Activated T-cell treated with anti-CD3 and anti-CD28 coated beads for 24 hours (primary cell): ENCODE results near the gene E4F1.

Source experiments
- DNase-seq: peaks from one replicate; pipeline ENCODE4 v3.0.0-alpha.2; 2020; ENCODE audit warnings: low read depth

The E4F1 gene

DNA sequence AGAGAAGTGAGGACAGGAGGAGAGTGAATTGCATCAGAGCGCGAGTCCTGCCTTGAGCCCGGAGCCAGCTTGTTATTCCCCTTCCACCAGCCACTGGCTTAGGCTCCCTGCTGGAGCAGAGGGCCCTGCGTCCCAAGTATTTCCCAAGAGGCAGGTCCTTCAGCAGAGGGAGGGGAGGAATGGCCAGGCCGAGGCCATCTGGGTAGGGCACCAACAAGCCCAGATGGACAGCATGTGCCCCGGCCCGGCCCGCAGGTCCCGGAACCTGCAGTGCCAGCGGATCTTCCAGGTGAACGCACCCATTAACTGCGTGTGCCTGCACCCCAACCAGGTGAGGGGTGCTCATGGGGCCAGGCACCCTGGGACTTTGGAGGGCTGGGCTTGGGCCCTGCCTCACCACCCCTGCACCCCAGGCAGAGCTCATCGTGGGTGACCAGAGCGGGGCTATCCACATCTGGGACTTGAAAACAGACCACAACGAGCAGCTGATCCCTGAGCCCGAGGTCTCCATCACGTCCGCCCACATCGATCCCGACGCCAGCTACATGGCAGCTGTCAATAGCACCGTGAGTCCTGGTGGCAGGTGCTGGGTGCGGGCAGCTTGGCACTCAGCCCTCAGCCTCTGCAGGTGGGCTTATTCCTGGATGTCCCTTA, 16.5 kb upstream of the E4F1 start:
- DNase-seq: no peak

DNA sequence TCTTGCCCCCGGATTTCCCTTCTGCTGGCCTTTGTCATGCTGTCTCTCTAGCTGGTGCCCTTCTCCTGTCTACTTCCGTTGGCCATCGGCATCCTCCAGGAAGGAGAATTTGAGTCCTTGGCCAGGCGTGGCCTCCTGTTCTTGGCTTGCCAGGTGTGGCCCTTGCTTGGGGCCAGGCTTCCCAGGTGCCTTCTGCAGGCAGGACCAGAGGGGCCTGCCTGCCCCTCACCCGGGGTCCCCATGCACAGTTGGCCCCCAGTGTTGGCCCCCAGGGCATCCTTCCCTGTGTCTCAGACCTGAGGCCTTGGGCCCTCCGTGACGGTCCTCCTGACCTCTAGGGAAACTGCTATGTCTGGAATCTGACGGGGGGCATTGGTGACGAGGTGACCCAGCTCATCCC, 15.5 kb upstream of the E4F1 start:
- DNase-seq: no peak

DNA sequence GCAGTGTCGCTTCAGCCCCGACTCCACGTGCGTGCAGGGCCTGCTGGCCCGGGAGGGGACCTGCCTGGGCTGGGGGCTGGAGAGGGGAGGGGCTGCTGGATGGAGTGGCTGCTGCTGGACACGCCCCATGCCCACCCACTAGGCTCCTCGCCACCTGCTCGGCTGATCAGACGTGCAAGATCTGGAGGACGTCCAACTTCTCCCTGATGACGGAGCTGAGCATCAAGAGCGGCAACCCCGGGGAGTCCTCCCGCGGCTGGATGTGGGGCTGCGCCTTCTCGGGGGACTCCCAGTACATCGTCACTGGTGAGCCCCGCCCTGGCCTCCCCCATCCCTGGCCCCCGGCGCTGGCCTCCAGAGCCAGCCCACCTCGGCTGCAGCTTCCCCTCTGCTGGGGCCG, 15.1 kb upstream of the E4F1 start:
- no peak for DNase-seq

- DNase-seq: no peak
These were observed 14.6 kb upstream of the E4F1 start for GRCh38 chr16:2208772-2209171.

- no peak for DNase-seq
These were observed 14.0 kb upstream of the E4F1 start for GRCh38 chr16:2209258-2210008.

DNA sequence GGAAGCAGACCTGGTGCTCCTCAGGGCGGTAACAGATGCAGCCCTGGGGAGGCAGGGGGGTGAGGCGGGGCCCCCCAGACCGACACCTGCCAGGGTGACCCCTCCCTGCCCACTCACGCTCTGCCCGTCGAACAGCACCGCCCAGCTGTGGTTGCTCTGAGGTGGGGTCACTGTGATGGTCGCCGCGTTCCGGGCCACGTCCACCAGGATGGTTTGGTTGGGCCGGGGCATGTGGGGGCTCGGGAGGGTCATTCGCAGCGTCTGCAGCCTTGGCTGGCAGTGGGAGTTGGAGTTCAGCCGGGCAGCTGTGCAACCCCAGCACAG, 13.4 kb upstream of the E4F1 start:
- no peak for DNase-seq

- no peak for DNase-seq
These were observed 12.7 kb upstream of the E4F1 start, which contains the start of gene BRICD5 for GRCh38 chr16:2210386-2211365. TSS of gene BRICD5 (minus strand) at chr16:2210863. CDS start at chr16:2210833, 30 bp downstream.

- no peak for DNase-seq
These were observed 11.5 kb upstream of the E4F1 start for GRCh38 chr16:2211923-2212347.

DNA sequence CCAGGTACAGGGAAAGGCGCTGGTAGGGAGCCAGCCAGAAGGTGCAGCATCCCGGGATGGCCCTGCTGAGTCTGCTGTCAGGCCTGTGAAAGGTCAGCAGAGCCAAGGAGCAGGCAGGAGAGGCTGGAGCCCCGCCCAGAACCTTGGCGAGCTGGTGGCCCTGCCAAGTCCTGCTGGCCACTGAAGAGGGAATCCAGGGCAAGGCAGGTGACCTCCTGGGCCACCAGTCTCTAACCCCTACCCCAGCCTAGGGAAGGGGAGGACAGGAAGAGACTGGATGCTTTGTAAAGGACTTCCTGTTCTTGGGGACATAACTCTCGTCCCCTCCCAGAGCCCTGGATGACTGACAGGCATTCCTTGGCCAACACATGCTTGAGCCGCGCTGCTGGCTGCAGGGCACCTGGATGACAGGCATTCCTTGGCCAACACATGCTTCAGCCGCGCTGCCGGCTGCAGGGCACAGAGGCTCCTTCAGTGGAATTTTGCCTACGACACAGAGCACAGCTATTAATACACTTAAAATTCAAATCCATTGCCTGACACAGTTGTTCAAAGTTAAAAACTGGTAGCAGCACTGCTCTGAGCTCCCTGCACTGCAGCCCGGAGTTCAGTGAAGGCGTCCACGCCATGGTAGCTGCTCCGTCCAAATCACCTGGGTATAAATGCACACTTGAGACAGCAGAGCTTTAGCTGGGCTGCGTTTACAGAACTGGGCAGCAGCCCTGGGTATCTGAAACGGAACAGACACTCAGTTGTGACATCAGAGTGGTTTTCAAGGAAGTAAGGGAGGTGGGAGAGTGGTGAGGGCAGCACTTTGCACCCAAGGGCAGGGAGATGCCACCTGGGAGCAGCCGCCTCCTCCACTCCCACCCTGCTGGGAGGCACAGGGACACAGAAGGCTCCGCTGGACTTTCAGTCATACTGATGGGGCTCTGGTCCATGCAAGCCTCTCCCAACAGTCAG, 10.7 kb upstream of the E4F1 start:
- no peak for DNase-seq

DNA sequence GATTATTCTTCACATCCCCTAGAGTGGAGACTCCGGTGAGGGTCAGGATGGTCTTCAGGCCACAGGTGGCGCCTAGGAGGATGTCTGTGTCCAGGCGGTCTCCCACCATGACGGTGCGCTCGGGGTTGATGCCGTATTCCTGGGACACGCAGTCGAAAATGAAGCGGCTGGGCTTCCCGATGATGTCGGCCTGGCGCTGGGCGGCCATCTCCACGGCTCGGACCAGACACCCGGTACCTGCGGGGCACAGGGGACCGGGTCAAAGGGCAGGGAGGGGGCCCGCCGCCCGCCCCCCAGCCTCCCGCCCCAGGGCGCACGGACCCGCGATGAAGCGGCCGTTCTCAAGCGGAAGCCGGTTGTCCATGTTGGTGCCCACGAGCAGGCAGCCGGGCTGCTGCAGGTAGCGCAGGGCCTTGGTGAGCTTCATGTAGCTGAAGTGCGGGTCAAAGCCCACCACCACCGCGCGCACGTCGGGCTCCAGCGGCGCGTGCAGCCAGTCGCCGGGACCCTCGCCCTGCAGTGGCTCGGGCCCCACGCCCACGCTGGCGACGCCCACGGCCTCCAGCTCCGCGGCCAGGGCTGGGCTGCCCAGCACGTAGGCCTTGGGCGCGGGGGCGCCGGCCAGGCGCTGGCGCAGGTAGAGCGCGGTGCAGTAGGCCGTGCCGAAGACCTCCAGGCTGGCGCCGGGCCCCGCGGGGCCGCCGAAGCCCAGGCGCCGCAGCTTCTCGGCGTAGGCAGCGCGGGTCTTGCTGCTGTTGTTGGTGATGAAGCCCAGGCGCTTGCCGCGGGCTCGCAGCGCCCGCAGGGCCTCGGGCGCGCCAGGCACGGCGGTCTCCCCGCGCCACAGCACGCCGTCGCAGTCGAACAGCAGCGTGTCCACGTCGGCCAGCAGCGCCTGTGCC, 9.3 kb upstream of the E4F1 start:
- no peak for DNase-seq

DNA sequence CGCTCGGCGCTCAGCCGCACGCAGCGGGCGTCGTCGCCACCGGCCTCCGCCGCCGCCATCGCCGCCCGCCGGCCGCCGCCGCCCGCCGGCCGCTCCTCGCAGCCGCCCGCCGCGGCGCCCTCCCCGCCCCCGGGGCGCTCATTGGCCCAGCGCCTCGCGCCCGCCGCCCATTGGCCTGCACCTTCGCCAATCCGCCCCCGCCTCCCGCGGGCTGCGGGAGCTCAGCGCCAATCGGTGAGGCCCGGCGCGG, 8.7 kb upstream of the E4F1 start, which contains the start of gene PGP:
Gene PGP (minus strand): TSS at position 122 of the 250 bp plus-strand sequence. CDS start 63 bp downstream, at position 59.
- no peak for DNase-seq

- DNase-seq: no peak
These were observed 7.1 kb upstream of the E4F1 start for GRCh38 chr16:2216330-2216729.

- no peak for DNase-seq
These were observed 623 bp downstream of the E4F1 start for GRCh38 chr16:2223942-2224486.

- no peak for DNase-seq
These were observed 2.9 kb downstream of the E4F1 start for GRCh38 chr16:2226245-2226793.

DNA sequence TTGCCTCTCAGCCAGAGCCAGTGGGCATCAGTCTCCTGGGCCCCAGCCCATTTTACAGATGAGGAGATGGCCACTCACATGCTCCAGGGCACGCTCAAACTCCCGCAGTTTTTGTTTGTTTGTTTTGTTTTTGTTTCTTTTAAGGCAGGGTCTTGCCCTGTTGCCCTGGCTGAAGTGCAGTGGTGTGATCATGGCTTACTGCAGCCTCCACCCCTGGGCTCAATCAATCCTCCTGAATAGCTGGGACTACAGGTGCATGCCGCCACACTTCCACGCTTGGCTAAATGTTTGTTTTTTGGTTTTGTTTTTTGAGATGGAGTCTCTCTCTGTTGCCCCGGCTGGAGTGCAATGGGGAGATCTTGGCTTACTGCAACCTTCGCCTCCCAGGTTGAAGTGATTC, 3.5 kb downstream of the E4F1 start:
- DNase-seq: no peak

DNA sequence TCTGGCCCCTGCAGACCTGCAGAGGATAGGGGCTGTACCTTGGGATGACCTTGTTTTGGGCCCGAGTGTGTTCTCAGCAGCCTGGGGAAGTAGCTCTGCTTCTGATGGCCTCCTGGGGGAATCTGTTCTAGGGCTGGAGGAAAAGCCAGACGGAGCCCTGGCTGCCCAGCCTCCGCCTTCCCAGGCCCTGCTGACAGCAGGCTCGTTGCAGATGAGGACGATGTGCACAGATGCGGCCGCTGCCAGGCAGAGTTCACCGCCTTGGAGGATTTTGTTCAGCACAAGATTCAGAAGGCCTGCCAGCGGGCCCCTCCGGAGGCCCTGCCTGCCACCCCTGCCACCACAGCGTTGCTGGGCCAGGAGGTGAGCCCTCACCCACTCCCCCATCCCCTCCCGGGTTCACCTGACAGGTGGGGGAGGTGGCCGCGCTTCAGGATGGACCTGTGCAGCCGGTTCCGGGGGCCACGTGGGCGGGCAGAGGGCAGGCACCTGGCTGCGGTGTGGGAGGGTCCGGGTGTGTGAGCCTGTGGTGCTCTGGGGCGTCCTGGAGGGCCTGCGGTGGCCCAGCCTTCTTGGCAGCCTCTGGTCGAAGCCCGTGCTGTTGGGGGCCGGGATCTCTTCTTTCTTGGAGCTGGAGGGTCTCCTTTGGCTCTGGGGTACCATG, 4.9 kb downstream of the E4F1 start:
- DNase-seq: no peak

DNA sequence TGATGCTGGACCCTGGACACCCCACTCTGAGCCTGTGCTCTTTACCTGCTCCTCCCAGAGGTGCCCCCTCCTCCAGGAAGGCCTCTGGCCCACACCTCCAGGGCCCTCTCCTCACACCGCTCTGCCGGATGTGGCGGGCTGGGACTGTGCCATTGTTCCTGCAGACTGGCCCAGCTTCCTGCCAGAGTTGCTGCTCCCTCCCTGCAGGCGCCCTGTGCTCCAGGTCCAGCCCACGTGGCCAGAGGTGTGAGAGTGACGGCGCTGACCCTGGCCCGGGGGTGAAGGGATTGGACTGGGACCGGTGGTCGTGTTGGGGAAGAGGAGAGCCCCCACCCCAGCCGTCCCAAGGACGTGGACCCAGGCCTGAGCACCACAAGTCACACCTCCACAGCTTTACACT, 5.7 kb downstream of the E4F1 start:
- no peak for DNase-seq

- no peak for DNase-seq
These were observed 6.3 kb downstream of the E4F1 start for GRCh38 chr16:2229632-2230250.

DNA sequence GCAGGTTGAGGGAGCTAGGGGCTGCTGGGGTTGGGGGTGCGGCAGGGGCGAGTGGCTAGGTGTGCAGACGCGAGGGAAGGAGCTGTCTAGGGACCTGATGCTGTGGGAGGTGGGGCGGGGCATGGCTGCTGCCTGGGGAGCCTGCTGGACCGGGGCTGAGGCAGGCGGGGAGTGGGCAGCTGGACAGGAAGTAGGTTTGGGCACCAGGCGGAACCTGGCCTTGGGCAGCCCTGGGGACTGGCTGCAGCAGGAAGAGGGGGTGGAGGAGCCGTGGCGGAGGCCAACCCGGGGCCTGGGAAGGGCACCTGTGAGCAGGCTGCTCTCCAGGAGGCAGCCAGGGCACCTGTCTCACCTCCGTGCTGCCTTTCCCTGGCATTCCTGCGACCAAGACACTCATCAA, 7.0 kb downstream of the E4F1 start:
- DNase-seq: no peak
